Mesothelial cell of epicardium (in vitro differentiated cells): ENCODE results near the gene PLA2R1. TPM values are rescaled to one million over a fixed set of nuclear protein-coding genes. Genes with fewer than 3 reads are reported as not detected.

Experiments
- DNase-seq, 2 experiments: peaks; one replicate each; pipeline ENCODE4 v3.0.0; 2021; ENCODE audit warnings: low spot score in 2 of 2; ENCODE audit not compliant: unreplicated experiment in 2 of 2
- H3K27ac Mint-ChIP-seq: 2 replicates; pipeline ENCODE4 v1.8.0; 2021; ENCODE audit warnings: mixed read lengths
- H3K27me3 Mint-ChIP-seq: 2 replicates; pipeline ENCODE4 v1.8.0; 2021; ENCODE audit warnings: low read depth, mixed read lengths
- H3K36me3 Mint-ChIP-seq: 2 replicates; pipeline ENCODE4 v1.8.0; 2021; ENCODE audit warnings: mixed read lengths
- H3K4me1 Mint-ChIP-seq: 2 replicates; pipeline ENCODE4 v1.8.0; 2021; ENCODE audit warnings: mixed read lengths
- H3K4me3 Mint-ChIP-seq: 2 replicates; pipeline ENCODE4 v1.8.0; 2021; ENCODE audit warnings: mild to moderate bottlenecking, moderate library complexity, mixed read lengths
- H3K9me3 Mint-ChIP-seq: 2 replicates; pipeline ENCODE4 v1.8.0; 2021; ENCODE audit warnings: mixed read lengths
- CTCF ChIP-seq: fragments of 200-600 bp; sonication (generic); IDR thresholded peaks from one replicate; pipeline ENCODE4 v1.5.0; 2021; ENCODE audit warnings: antibody characterized with exemption; ENCODE audit not compliant: unreplicated experiment
- total RNA-seq: library from RNA; stranded (reverse); gene quantifications from 3 replicates; pipeline ENCODE4 v1.2.1, GENCODE V29; 2021

PLA2R1 gene
- total RNA-seq, 1 donor from 2014 or later, result 14.8 TPM

DNA sequence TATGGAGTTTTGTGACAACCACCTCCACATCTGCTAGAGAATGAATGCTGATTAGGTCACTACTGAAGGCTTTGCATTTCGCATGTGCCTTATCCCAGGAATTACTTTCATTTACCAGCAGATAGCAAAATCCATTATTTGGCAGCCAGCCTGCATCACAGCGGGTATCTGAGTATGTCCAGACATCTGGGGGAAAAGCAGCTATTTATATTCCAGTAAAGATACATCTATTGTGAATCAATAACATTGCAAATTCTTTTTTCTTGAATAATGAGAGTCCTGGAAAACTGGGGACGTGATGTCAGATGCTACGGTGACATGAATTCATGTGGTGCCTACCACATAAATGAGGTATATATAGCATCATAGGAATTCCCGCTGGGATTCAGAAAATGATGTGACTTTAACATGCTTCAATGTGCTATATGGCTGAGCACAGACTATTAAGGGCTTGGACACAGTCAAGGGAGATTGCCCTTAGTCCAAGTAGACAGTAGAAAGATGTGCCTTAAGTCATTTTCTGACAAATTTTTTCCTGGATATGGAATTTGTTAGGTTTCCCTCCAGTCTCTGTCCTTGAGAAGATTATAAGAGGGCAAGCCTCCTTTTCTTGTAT, 180.2 kb downstream of the PLA2R1 start:
- no peak for TF ChIP-seq CTCF
- H3K36me3 Mint-ChIP-seq, result no peaks in the 10 kb centered on the region
- H3K9me3 Mint-ChIP-seq, result no peaks in the 10 kb centered on the region
- H3K27ac Mint-ChIP-seq, result no peak overlapping the region
- peaks cover 19% of the 10 kb centered on the region for H3K27me3 Mint-ChIP-seq
- peaks cover 6% of the 10 kb centered on the region for H3K4me1 Mint-ChIP-seq
- no peak overlapping the region for H3K4me3 Mint-ChIP-seq
- no peak for DNase-seq

Other genes starting within 250 kb of the PLA2R1 start
- 0.53 to 1.0 TPM (median 0.80 TPM) in 3 replicates for gene LY75, start 157.9 kb downstream of the PLA2R1 start, total RNA-seq
- 13.1 to 14.9 TPM (median 14.3 TPM) in 3 replicates for gene ITGB6, start 137.7 kb upstream of the PLA2R1 start, total RNA-seq